ENCODE results near the gene MOV10. TPM values are rescaled to one million over a fixed set of nuclear protein-coding genes. Genes with fewer than 3 reads are reported as not detected.
"Not testable (repeated sequence)": the region's sequence is repeated elsewhere in the genome, so short reads cannot be mapped to it uniquely, and the experiment has no call there.

The MOV10 gene
- total RNA-seq, 1 donor from 2014 or later, result 66.2 TPM

- Mint-ChIP-seq H3K36me3 (ENCODE audit: low read depth) (peaks cover 1% of the 10 kb centered on the region), H3K9me3 (no peaks in the 10 kb centered on the region), H3K4me3 (peak overlapping the region; percentile 84), H3K27me3 (ENCODE audit: insufficient read depth) (peaks cover 30% of the 10 kb centered on the region), H3K27ac (no peak overlapping the region), H3K4me1 (ENCODE audit: low read depth) (peaks cover 45% of the 10 kb centered on the region)
- DNase-seq (ENCODE audit: low spot score), result no peak
- intact Hi-C loops (cut with micrococcal nuclease), result loop anchor here (1.0 to 5.0 kb wide), 7 partner anchors 7 to 1633 kb away; partner anchors contain the start of genes CAPZA1, RHOC, RSBN1 and ST7L
Observed at GRCh38 chr1:112714313-112715263, 40.1 kb downstream of the MOV10 start.

GRCh38 chr1:112715264-112716053 lies 41.0 kb downstream of the MOV10 start, which contains the start of gene PPM1J:
PPM1J (minus strand) TSS chr1:112715332; CDS start chr1:112715301, 31 bp downstream.
- peak within 1 kb of the TSS; percentile 86 for H3K4me3 Mint-ChIP-seq
- peaks cover 1% of the 10 kb centered on the region for H3K36me3 Mint-ChIP-seq (ENCODE audit: low read depth)
- H3K4me1 Mint-ChIP-seq (ENCODE audit: low read depth), result peaks cover 41% of the 10 kb centered on the region
- intact Hi-C loops (cut with micrococcal nuclease), result loop anchor here (1.0 to 5.0 kb wide), 12 partner anchors 8 to 1632 kb away; partner anchors contain the start of genes CAPZA1, LRIG2, MAGI3 and RHOC
- DNase-seq (ENCODE audit: low spot score), result peak; percentile 99
- peak within 1 kb of the TSS; percentile 27 for H3K27ac Mint-ChIP-seq
- no peaks in the 10 kb centered on the region for H3K9me3 Mint-ChIP-seq
- H3K27me3 Mint-ChIP-seq (ENCODE audit: insufficient read depth), result peaks cover 29% of the 10 kb centered on the region

DNA sequence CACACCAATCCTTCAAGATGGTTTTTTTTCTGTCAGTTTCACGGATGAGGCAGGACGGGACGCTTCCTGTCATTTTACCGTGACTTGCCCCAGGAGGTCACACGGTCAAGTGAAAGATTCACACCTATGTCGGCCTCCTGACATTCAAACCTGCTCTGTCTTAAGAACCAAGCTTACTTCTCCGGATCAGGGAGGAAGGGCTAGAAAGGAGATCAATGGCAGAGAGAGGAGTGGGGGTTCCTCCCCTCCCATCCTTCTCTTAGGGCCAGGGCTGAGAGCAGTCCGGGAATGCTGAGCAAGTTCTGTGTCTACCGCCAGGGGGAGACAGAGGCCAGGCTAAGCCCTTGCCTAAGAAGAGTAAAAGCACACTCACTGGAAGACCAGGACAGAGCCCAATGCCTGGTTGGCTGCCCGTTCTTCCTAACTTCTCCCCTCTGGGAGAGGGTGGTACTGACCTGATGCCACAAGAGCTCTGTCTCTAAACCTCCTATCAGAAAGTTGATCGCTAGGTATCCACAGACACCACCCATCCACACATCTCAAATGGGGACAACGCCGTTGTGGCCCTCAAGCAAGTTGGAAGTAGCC lies 41.8 kb downstream of the MOV10 start:
- Mint-ChIP-seq H3K36me3 (ENCODE audit: low read depth) (peaks cover 1% of the 10 kb centered on the region), H3K27ac (no peak overlapping the region), H3K4me1 (ENCODE audit: low read depth) (peaks cover 41% of the 10 kb centered on the region), H3K27me3 (ENCODE audit: insufficient read depth) (peaks cover 30% of the 10 kb centered on the region), H3K4me3 (peak overlapping the region; percentile 86), H3K9me3 (no peaks in the 10 kb centered on the region)
- intact Hi-C loops (cut with micrococcal nuclease), result loop anchor here (1.0 to 5.0 kb wide), 7 partner anchors 88 to 1631 kb away; partner anchors contain the start of genes LRIG2, MAGI3 and RSBN1
- peak; percentile 72 for DNase-seq (ENCODE audit: low spot score)

GRCh38 chr1:112717263-112717873 lies 42.9 kb downstream of the MOV10 start:
- Mint-ChIP-seq H3K36me3 (ENCODE audit: low read depth) (peaks cover 1% of the 10 kb centered on the region), H3K4me1 (ENCODE audit: low read depth) (peaks cover 41% of the 10 kb centered on the region), H3K27me3 (ENCODE audit: insufficient read depth) (peaks cover 34% of the 10 kb centered on the region), H3K27ac (no peak overlapping the region), H3K9me3 (no peaks in the 10 kb centered on the region), H3K4me3 (no peak overlapping the region)
- DNase-seq (ENCODE audit: low spot score), result no peak
- intact Hi-C loops (cut with micrococcal nuclease), result loop anchor here (2.0 to 5.0 kb wide), 6 partner anchors 355 to 1630 kb away; partner anchors contain the start of genes LRIG2, MAGI3 and RSBN1

GRCh38 chr1:112718691-112719418 lies 44.4 kb downstream of the MOV10 start:
- H3K27ac Mint-ChIP-seq, result no peak overlapping the region

DNA sequence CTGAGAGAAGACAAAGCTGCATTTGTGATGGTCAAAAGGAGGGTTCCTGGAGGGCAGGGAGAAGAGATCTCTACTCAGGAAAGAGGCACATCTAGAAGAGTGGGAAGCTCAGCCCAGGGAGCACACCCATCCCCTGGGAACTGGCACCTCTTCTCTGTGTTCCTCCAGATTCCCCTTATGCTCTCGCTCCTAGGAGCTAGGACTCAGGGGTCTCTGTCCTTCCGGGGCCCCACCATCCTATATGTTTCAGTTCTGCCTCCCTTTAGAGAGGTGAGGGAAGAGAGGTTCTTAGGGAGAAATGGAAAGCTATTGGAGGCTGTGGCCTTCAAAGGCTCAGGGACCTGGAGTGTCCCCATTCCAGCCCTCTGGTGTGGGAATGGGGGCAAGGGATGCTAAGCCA lies 45.2 kb downstream of the MOV10 start:
- Mint-ChIP-seq H3K27me3 (ENCODE audit: insufficient read depth) (peaks cover 15% of the 10 kb centered on the region), H3K4me1 (ENCODE audit: low read depth) (peaks cover 45% of the 10 kb centered on the region), H3K9me3 (no peaks in the 10 kb centered on the region), H3K27ac (no peak overlapping the region), H3K4me3 (no peak overlapping the region), H3K36me3 (ENCODE audit: low read depth) (no peaks in the 10 kb centered on the region)
- intact Hi-C loops (cut with micrococcal nuclease), result loop anchor here (5.0 kb wide), 2 partner anchors 1093 to 1628 kb away; partner anchors contain the start of gene RSBN1
- DNase-seq (ENCODE audit: low spot score), result no peak

More at GRCh38 chr1:112718691-112719418, 44.4 kb downstream of the MOV10 start:
- Mint-ChIP-seq H3K4me3 (peak overlapping the region; percentile 68), H3K4me1 (ENCODE audit: low read depth) (peaks cover 48% of the 10 kb centered on the region), H3K36me3 (ENCODE audit: low read depth) (peaks cover under 1% of the 10 kb centered on the region), H3K27me3 (ENCODE audit: insufficient read depth) (peaks cover 23% of the 10 kb centered on the region), H3K9me3 (no peaks in the 10 kb centered on the region)
- peak; percentile 70 for DNase-seq (ENCODE audit: low spot score)
- intact Hi-C loops (cut with micrococcal nuclease), result loop anchor here (1.0 to 5.0 kb wide), 4 partner anchors 162 to 1628 kb away; partner anchors contain the start of gene RSBN1

GRCh38 chr1:112720800-112721199 lies 46.3 kb downstream of the MOV10 start:
- peaks cover 42% of the 10 kb centered on the region for H3K4me1 Mint-ChIP-seq (ENCODE audit: low read depth)
- intact Hi-C loops (cut with micrococcal nuclease), result no loop called here

DNA sequence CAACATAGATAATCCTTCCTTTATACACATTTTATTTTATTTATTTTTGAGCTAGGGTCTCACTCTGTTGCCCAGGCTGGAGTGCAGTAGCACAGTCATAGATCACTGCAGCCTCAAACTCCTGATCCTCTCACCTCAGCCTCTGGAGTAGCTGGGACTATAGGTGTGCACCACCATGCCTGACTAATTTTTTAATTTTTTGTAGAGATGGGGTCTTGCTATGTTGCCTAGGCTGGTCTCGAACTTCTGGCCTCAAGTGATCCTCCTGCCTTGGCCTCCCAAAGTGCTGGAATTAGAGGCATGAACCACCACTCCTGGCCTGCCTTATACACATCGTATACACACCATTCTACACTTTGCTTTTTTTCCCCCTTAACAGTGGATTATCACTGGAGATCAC lies 46.8 kb downstream of the MOV10 start:
- H3K4me3 Mint-ChIP-seq; H3K9me3 Mint-ChIP-seq; H3K36me3 Mint-ChIP-seq (ENCODE audit: low read depth); H3K27ac Mint-ChIP-seq; DNase-seq (ENCODE audit: low spot score); intact Hi-C loops (cut with micrococcal nuclease): not testable (repeated sequence)
- Mint-ChIP-seq H3K27me3 (ENCODE audit: insufficient read depth) (peaks cover 13% of the 10 kb centered on the region), H3K4me1 (ENCODE audit: low read depth) (peaks cover 38% of the 10 kb centered on the region)

More at GRCh38 chr1:112720800-112721199, 46.3 kb downstream of the MOV10 start:
- Mint-ChIP-seq H3K36me3 (ENCODE audit: low read depth) (no peaks in the 10 kb centered on the region), H3K4me3 (no peak overlapping the region), H3K9me3 (no peaks in the 10 kb centered on the region), H3K27me3 (ENCODE audit: insufficient read depth) (peaks cover 12% of the 10 kb centered on the region), H3K27ac (no peak overlapping the region)
- DNase-seq (ENCODE audit: low spot score), result no peak

- intact Hi-C loops (cut with micrococcal nuclease), result no loop called here
- Mint-ChIP-seq H3K9me3 (no peaks in the 10 kb centered on the region), H3K4me1 (ENCODE audit: low read depth) (peaks cover 30% of the 10 kb centered on the region), H3K27me3 (ENCODE audit: insufficient read depth) (peaks cover 20% of the 10 kb centered on the region), H3K4me3 (no peak overlapping the region), H3K27ac (no peak overlapping the region), H3K36me3 (ENCODE audit: low read depth) (no peaks in the 10 kb centered on the region)
- no peak for DNase-seq (ENCODE audit: low spot score)
Observed at GRCh38 chr1:112721966-112722524, 47.6 kb downstream of the MOV10 start.

DNA sequence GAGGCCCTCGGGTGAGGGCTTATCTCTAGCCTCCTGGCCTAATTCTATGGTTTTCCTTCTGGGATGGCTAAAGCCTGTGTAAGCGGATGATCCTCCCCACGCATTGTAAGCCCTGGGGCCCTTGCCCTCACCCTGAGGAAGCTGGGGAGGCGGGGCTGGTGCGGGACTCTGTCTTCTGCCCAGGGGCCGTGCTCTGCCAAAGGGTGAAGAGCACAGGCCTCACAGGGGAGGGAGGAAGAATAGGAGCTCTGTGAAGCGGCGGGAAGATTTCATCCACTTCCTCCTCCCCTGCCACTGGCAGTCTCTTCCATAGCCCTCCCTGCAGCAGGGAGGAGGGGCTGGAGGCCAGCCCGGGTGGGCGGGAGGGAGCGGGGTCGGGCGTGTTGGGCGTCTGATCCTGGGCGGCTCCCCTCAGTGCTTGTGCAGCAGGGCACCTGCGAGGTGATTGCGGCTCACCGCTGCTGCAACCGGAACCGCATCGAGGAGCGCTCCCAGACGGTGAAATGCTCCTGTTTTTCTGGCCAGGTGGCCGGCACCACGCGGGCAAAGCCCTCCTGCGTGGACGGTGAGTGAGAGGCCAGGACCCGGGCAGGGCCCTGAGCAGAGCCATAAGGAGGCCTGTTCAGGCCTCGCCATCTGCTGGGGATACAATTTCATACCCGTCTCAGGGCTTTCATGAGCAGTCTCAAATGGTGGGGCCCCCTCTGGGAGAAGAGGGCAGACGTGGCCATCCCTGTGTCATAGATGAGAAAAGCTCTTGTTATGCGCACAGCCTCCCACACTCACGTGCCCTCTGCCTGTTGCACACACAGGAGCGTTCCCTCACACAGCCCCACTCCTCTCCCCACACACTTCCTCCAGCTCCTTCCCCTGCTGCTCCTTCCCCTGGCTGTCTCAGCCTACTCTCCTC lies 48.4 kb downstream of the MOV10 start:
- no peak for DNase-seq (ENCODE audit: low spot score)
- H3K27ac Mint-ChIP-seq, result no peak overlapping the region
- H3K4me3 Mint-ChIP-seq, result no peak overlapping the region
- no peaks in the 10 kb centered on the region for H3K9me3 Mint-ChIP-seq
- peaks cover 21% of the 10 kb centered on the region for H3K27me3 Mint-ChIP-seq (ENCODE audit: insufficient read depth)
- H3K36me3 Mint-ChIP-seq (ENCODE audit: low read depth), result no peaks in the 10 kb centered on the region
- H3K4me1 Mint-ChIP-seq (ENCODE audit: low read depth), result peaks cover 22% of the 10 kb centered on the region
- intact Hi-C loops (cut with micrococcal nuclease), result no loop called here
